ENCODE measurements around the gene SMIM10L2A.
"Not testable (repeated sequence)": the region's sequence is repeated elsewhere in the genome, so short reads cannot be mapped to it uniquely, and the experiment has no call there.

Gene SMIM10L2A

DNA sequence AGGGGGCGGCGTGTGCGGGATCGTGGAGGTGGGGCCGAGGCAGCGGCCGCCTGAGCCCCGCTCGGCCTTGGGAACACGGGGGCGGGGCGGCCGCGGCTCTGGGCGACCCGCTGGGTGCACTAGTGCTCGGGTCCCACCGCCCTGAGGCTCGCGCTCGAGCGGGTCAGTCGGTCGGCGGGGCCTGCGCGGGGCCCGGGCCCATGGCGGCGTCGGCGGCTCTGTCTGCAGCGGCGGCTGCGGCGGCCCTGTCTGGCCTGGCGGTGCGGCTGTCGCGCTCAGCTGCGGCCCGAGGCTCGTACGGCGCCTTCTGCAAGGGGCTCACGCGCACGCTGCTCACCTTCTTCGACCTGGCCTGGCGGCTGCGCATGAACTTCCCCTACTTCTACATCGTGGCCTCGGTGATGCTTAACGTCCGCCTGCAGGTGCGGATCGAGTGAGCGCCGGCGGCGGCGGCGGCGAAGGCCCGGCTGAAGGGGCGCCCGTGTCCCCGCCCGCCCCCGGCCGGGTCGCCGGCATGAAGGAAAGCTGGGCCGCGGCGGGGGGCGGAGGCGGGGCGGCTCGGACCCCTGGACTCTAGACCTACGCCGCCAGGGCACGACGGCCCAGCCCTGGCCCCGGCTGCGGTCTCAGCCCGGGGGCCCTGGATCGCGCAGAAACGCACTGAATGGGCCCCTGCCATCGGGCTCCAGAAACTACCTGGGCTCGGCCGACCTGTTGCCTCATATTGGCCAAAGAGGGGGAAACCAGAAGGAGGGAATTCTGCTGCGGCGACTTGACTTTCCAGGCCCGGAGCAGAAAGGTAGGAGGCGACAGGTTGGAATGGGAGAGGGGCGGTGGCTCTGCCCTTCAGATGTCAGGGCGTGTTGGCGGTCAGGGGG lies at the start of gene SMIM10L2A:
TSS of gene SMIM10L2A (plus strand) at position 13 of the 878 bp plus-strand sequence. CDS start at position 201, 188 bp downstream.
- DNase-seq (ENCODE audit: low read depth, low spot score), result no peak

DNA sequence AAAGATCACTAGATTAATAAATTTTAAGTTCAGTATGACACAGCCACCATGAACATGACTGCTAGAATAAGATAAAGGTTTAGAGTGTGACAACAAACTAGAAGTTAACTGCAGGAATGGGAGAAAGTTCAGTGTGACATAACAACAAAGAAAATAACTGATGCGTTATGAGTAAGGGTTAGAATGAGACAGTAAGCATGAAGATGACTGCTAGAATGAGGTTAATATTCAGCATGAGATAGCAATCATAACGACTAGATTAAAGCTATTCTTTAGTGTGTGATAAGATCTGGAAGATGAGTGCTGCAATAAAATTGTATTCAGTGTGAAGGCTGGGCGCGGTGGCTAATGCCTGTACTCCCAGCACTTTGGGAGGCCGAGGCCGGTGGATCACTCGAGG lies 48.4 kb upstream of the SMIM10L2A start:
- DNase-seq (ENCODE audit: low read depth, low spot score), result no peak

DNA sequence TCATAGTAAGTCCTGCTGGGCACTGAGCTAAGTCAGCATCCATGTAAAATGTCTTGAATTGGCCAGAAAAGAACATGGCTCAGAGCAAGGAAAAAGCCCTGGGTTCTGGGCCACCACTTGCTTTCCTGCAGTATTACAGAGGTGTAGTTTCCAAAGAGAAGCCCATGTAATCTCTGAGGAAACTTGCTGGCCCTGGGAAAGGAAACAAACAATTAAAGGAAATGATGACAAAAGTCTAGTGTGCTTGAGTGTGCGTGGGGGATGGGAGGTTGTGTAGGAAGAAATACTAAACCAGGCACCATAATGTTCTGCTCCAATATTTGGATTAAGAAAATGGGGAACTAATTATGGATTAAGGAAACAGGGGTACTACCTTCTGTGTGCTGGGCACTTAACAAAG lies 39.5 kb upstream of the SMIM10L2A start:
- DNase-seq (ENCODE audit: low read depth, low spot score), result no peak

DNA sequence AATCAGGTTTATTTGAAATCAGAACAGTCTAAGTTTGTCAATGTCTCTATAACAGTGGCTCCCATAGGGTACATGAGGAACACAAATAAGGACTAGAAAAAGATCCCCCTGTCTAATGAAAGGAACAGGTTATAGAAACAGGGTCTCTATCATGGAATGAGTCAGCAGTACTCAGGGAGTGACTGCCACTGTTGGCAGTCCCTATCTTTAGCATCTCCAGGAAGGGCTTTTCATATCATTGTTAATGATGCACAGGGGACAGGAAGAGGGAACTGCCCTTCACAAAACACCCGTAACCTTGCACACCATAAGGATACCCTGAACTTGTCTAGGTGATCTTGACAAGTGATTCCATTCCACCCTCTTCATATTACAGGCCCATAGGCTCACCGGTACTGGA lies 38.5 kb upstream of the SMIM10L2A start:
- DNase-seq (ENCODE audit: low read depth, low spot score), result no peak

DNA sequence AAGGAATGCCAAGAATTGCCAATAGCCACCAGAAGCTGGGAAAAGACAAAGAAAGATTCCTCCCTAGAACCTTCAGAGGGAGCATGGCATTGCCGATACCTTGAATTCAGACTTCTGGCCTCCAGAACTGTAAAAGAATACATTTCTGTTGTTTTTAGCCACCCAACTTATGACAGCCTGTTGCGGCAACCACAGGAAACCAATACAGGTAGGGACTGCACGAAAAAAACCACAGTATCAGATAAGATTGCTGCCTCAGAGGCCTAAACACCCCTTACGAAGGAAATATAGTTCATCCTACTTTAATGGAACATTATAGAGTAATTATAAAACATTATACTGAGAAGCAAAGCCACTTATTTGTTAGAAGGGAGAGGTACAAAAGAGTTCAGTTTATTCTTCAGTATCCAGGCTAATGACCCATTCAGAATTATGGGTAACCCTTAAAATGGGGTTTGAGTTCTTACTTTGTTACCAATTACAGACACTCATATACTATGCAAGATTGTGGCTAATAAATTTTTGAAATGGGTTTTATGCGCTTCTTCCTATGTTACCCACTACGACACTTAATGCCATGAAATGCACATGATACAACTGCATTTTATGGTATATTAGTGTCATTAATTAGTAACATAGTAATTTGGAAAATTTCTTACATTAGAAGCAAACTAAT lies 37.4 kb upstream of the SMIM10L2A start:
- DNase-seq (ENCODE audit: low read depth, low spot score), result no peak

DNA sequence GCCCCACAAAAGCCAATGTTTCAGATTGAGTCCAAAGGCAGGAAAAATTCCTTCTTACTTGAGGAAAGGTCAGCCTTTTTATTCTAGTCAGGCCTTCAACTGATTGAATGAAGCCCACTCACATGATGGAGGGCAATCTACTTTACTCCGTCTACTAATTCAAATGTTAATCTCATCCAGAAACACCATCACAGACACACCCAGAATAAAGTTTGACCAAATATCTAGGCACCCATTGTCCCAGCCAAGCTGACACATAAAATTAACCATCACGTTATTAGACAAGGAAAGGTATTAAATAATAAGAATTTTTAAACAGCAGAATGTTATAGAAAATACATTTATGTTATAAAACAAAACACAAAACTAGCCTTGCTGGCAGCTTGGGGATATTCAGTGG lies 32.9 kb upstream of the SMIM10L2A start:
- no peak for DNase-seq (ENCODE audit: low read depth, low spot score)

DNA sequence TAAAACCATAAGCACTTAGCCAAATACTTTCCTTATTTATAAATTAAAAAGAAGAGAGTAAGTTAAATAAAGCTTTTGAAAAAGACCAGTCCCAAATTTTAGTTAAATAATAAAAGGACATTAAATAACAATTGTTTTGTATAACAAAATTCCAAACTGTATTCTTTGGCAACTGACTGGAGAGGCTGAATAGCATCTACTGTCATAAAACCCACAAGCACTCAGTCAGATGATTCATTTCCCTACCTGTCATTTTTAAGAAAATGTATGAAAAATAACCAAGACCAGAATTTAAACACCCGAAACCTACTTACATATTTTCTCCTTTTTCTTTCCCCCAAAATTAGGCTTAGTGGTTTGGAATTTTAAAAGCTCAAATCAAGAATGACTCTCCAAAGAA lies 32.5 kb upstream of the SMIM10L2A start:
- DNase-seq (ENCODE audit: low read depth, low spot score), result no peak

DNA sequence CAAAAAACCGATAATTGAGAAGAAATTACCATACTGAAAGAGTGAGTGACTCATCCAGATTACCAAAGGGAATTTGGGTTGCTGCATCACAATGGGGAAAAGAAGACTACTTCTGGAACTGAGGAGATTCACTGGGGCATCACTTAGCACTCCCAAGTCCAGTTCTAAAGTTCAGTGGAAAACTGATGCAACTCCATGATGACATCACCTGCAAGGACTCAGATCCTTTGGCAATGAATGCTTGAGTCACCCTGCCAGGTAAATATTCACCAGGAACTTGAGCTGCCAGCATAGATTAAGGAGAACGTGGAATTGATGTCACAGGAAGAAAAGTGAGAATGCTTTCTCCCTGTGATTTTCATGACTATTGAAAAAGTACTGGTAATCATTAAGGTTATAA lies 32.0 kb upstream of the SMIM10L2A start:
- DNase-seq (ENCODE audit: low read depth, low spot score), result no peak

DNA sequence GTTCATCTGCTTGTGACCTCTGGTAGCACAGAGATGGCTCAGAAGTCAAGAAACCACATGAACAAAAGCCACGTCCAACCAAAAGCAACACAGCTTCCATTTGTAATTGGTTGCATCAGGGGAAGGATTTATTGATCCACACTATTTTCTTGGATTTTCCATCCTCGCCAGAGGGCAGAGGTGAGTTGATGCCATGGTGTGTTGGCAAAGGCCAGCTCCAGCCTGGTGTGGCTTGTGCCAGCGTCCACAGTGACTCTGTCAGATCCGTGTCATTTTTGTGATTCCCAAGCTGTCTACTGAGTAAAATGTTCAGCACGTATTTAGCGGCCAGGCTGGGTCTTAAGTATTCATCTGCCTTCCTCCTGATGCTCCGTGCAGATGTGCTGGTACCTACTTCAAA lies 30.0 kb upstream of the SMIM10L2A start:
- DNase-seq (ENCODE audit: low read depth, low spot score), result no peak

DNA sequence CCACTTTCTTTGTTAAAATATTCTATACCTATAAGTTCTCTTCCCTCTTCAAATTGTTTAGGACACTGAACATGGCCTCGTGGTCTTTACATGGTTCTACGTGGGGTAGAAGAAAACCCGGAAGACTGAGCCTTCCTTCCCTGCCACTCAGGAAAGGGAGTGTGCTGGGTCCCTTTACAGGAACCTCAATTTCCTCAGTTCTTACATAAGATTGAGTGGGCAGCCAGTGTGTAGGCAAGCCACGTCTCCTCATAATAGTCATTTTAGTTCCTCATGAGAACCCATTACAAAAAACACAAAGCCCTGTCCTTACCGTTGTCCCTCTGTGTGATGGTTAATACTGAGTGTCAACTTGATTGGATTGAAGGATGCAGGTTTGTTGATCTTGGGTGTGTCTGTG lies 28.7 kb upstream of the SMIM10L2A start:
- no peak for DNase-seq (ENCODE audit: low read depth, low spot score)

DNA sequence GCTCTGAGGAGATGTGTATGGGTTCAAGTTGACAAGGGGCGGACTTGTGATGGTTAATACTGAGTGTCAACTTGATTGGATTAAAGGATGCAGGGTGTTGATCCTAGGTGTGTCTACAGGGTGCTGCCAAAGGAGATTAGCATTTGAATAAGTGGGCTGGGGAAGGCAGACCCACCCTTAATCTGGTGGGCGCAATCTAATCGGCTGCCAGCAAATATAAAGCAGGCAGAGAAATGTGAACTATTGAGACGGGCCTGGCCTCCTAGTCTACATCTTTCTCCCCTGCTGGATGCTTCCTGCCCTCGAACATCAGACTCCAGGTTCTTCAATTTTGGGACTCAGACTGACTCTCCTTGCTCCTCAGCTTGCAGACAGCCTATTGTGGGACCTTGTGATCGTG lies 26.7 kb upstream of the SMIM10L2A start:
- no peak for DNase-seq (ENCODE audit: low read depth, low spot score)

DNA sequence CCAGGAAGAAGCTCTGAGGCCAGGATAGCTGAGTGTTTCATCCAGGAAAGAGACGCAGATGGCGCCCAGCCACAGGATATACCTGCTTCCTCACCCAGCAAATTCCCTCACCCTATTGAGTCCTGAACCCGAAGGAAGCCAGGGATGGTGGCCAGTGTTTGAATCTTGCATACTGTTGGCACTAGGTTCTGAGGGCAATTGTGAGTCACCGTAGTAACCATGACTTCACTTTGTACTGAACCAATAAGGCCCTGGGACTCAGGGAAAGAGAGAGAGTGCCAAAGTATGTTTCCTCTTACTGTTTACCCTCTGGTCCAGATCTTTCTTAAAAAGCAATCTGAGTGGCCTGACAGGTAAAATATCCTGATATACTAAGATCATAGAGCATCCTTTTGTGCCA lies 25.6 kb upstream of the SMIM10L2A start:
- DNase-seq (ENCODE audit: low read depth, low spot score), result no peak

DNA sequence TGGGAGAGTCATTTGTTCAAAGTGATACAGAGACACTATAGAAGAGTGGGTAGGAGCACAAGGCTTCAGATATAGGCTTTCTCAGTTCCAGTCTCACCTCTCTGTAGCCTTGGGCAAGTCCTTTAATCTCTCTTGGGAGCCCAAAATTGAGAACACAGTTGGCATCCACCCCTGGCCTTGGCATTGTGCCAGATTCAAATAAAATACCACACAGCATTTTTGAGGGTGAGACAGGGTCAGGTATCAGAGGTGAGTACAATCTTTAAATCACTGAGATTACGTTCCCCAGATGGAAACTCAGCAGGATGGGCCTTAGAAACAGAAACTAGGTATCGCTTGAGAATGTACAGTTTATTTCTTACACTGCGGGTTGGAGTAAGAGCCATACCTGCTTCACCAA lies 25.2 kb upstream of the SMIM10L2A start:
- no peak for DNase-seq (ENCODE audit: low read depth, low spot score)

DNA sequence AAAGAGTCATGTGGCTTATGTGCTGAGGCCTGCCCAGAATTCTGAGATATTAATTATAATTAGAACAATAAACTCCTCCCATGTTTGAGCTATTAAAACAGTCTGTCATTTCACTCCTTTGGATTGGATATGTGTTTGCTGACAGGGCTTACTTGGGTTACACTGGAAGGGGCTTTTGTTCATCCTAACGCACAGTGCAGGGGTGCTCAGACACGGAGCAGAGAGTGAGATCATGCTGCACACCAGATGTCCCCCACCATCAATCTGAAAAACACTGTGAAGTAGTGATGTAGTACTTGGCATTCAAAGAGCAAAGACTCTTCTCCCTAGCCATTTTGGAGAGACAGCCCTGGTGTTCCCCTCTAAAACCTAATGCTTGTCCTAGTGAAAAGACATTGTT lies 24.1 kb upstream of the SMIM10L2A start:
- no peak for DNase-seq (ENCODE audit: low read depth, low spot score)

DNA sequence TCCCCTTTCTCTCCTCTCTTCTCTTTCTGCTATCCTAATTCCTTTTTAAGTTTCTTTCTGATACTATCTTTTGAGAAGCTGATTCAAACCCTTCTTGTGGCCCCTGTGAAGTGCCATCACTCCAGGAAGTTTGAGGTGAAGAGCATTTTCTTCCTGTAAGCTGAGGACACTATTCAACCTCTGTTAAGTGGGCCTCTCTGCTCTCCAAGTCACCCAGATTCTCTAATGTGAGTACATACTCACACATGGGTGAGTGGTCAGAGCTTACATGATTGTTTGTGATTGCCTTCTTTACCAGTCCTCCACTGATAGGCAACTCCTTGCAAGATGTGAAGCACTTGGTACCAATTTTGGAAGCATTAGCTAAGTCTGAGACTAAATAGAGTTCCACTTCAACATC lies 18.4 kb upstream of the SMIM10L2A start:
- no peak for DNase-seq (ENCODE audit: low read depth, low spot score)

DNA sequence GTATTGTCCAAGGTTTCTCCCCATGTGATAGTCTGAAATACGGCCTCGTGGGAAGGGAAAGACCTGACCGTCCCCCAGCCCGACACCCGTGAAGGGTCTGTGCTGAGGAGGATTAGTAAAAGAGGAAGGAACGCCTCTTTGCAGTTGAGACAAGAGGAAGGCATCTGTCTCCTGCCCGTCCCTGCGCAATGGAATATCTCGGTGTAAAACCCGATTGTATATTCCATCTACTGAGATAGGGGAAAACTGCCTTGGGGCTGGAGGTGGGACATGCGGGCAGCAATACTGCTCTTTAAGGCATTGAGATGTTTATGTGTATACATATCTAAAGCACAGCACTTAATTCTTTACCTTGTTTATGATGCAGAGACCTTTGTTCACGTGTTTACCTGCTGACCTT lies 15.3 kb upstream of the SMIM10L2A start:
- not testable (repeated sequence) for DNase-seq (ENCODE audit: low read depth, low spot score)

DNA sequence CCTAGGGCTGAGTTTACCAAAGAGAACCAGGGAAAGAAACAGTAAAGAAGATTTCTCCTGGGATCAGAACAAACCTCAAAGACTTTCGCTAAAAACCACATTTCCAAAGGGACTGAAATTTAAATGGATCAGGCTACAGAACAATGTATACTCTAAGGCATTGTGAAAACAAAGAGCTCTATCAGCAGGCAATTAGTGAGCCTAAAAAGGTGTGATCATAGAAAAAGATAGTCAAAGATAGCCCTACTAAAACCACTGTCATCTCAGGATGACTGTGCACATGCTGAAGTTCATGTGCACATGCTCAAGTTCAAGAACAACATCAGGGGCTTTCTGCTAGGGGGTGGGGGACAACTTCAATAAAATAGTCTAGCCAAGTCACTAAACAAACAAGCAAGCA lies 12.9 kb upstream of the SMIM10L2A start:
- DNase-seq (ENCODE audit: low read depth, low spot score), result no peak

DNA sequence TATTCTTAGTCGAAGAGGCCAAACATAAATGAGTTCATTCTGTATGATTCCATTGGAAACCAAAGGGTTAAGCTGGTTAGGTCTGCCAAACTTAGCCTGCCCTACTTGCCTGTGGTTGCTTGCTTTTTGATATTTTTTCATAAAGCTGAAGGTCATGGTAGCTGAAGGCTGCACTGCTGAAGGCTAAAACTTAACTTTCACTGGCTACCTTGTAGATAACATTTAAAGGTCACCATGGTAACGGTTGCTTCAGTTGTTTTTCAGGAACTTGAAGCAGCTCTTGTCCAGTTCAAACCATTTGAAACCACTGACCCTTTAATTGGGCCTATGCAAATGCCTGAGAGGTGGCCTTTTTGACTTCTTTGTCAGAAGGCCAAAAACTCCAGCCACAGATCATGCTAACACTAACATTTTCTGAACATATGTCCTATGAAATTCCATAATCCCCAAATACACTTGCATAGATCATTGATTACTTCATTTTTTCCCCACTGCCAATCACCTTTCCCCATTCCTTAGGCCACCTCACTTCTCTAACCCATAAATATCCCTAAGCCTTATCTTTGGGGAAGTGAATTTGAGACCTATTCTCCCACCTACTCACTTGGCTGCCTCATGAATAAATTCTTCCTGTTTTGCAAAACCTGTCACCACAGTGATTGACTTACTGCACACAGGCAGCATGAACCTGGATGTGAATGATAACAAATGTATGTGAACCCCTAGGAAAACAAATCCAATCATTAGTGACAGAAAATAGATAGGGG lies 10.7 kb upstream of the SMIM10L2A start:
- DNase-seq (ENCODE audit: low read depth, low spot score), result no peak

DNA sequence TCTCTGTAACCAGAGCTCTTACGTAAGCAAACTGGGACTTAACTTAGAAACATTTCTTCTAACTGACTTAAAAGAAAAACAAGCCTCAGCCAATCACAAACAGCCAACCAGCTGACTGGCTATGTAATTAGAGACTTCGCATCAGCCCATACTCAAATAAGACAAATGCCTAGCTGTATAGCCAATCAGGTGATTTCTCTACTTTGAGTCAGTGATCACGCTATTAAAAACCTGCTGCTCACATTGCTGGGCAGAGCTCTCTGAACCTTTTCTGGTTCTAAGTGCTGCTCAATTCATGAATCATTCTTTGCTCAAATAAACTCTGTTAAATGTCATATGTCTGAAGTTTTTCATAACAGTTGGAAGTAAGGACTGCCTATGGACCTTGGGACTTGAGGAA lies 9.9 kb upstream of the SMIM10L2A start:
- no peak for DNase-seq (ENCODE audit: low read depth, low spot score)

DNA sequence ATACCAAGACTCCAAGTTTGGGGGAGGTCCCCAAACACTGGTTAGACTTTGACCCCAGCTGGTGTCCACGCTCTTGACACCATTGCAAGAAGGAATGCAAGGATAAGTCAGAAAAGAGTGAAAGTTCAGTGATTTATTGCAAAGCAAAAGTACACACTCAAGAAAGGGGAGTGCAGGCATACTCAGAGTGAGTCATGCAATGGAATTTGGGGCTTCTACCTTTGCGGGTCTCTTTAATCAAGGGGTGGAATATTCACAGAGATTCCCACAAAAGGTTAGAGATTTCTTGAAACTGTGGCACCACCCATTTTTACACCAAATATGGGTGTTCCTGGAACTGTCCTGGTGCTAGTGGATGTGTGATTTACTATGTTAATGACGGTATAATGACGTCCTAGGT lies 5.2 kb upstream of the SMIM10L2A start:
- DNase-seq (ENCODE audit: low read depth, low spot score), result no peak

DNA sequence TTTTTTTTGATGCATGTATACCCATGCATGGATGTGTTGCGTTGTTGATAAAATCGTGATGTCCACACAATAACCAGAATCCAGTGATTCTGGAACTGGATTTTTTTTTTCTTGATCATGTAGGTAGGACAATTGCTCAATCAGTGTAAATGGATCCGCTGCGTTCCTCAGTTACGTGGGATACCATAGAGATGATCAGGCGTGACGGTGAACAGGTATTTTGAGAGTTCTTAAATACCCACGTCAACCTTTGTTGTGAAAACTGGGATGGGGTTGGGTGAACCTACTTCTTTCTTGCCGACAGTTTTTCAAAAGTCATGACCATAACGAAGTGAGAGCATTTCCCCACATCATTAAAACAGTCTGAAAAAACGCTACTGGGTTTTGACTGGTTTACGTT lies 913 bp upstream of the SMIM10L2A start:
- no peak for DNase-seq (ENCODE audit: low read depth, low spot score)

DNA sequence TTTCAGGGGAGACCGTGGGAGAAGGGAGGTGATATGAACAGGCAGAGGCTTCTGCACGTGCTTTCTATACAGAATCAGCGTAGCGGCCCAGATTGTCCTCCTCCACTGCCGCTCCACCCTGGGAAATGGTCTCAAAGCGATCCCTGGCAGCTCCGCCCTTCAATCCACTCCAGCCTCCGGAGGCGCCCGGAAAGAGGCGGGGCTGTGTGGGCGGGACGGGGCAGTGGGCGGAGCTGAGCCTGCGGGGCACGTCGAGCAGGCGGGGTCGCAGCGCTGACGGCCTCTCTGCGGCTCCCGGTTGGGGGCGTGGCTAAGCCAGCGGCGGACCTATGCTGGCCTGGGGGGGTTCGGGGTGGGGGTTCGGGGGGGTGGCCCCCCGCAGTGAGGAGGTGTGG lies 210 bp upstream of the SMIM10L2A start:
- peak; percentile 62 for DNase-seq (ENCODE audit: low read depth, low spot score)

DNA sequence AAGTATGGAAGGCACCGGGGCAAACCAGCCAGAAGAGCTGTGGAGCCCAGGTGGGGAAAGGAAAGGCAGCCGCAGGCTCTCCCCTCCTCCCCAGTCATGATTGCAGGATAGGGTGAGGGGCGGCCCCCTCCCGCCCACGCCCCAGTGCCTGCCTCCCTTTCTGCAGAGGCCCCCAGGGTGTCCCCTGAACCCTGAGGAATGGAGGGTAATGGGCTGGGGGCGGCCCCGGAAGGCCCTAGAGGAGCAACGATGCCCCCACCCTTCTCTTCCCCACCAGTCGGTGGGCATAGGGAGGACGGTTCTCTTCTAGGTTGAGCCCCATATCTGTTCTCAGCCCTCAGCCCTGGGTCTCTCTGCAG lies 1.0 kb downstream of the SMIM10L2A start:
- not testable (repeated sequence) for DNase-seq (ENCODE audit: low read depth, low spot score)

All from activated naive CD8-positive, alpha-beta T cell treated with anti-CD3 and anti-CD28 coated beads, Interleukin-2, amount 50 U/mL, for 16 hours (primary cell).